SU-DHL-6 (cell line): ENCODE results near the gene ZBTB11.

Experiments used
- CTCF ChIP-seq: fragments of 200-600 bp; sonication (generic); IDR thresholded peaks from one replicate; pipeline ENCODE4 v1.5.1; 2017; ENCODE audit warnings: antibody characterized with exemption, mild to moderate bottlenecking, low read length, moderate library complexity; ENCODE audit not compliant: insufficient read depth, poor library complexity, severe bottlenecking
- EZH2phosphoT487 ChIP-seq: fragments of 200-600 bp; sonication (generic), shearing (Covaris generic); conservative IDR thresholded peaks from 2 replicates; pipeline ENCODE4 v1.6.1; 2018; ENCODE audit warnings: mild to moderate bottlenecking, antibody characterized with exemption, low read length, moderate library complexity, mixed read lengths

- TF ChIP-seq CTCF (peak; percentile 47), EZH2phosphoT487 (no peak)
Measured at GRCh38 chr3:101695779-101696372, 18.9 kb upstream of the ZBTB11 start.
